Activated CD4-positive, CD25-positive, alpha-beta regulatory T cell (primary cell): ENCODE data around the gene ELAC1.

Experiments
- DNase-seq, 4 experiments: peaks; one replicate each; lab custom pipeline; 2025; lab: John Stamatoyannopoulos, UW

ELAC1 gene

GRCh38 chr18:51020536-51020935 lies 52.7 kb downstream of the ELAC1 start:
- no peak for DNase-seq

DNA sequence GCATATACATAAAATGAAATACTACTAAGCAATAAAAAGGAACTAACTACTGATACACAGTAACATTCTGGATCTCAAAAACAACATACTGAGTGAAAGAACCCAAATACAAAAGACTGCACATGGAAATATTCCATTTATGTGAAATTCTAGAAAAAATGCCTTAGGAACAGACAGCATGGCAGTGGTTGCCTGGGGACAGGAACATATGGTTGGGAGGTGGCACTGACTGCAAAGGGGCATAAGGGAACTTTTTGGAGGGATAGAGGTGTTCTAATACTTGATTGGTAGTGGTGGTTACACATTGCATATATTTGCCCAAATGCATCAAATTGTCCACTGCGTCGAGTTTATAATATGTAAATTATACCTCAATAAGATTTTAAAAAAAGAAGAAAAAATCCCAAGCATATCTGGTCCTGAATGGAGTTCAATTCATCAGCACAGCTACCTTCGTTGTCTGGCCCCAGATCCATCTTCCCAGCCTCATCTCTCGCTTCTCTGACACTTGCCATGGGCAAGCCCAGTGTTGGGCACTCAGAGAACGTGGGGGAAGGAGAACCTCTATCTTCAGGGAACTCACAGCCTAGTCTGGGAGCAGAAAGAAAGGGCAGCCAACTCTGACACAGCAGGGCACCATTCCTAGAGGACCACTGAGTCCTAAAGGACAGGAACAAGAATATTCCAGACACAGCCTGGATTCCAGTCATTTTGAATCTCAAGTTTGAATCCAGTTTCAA lies 53.6 kb downstream of the ELAC1 start:
- no peak for DNase-seq

DNA sequence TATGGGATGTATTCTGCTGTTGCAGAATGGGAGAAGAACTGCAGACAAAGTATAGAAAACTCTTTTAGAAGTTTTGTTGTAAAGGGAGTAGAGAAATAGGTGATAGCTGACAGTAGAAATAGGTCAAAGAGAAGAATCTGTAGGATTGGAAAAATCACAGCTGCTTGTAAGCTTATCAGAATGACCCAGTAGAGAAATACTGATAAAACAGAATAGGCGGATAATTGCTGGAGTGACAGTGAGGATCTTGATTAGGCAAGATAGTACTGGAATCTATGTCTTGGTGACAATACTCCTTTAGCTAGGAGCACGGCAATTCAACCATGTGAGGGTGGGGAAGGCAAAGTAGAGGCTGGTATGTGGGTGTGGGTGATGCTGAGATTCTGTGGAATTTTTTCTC lies 57.7 kb downstream of the ELAC1 start:
- no peak for DNase-seq

DNA sequence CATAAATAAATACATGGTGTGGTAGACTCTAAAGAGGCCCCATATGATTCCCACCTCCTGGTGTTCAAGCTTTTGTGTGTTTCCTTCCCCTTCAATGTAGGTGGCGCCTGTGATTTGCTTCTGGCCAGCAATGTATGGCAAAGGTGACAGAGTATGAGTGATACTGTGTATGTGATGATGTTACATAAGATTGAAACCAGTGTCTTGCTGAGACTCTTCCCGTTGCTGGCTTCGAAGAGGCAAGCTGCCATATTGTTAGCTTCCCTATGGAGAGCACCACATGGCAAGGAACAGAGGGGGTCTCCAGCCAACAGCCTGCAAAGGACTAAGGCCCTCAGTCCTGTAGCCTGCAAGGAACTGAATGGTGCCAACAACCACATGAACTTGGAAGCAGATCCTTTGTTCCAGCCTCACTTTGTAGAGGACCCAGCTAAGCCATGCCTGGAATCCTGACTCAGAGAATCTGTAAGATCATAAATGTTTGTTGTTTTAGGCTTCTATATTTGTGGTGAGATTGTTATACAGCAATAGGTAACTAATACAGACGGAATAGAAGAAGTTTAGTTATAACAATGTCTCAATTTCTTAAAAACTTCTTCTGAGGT lies 60.5 kb downstream of the ELAC1 start:
- DNase-seq = no peak

DNA sequence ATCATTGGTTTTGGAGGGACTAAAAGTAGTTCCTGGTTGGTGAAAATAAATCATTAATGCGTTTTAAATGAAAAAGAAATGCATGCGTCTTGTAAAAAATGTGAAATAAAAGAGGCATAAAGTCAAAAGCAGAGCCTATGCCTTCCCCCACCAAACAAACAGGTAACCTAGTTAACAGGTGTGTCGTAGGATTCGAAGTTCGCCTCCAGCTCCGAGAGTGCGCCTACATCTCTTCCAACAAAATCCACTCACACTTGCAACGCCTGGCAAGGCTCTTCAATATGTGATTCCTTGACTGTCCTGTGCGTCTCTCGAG lies 61.5 kb downstream of the ELAC1 start:
- DNase-seq = no peak

DNA sequence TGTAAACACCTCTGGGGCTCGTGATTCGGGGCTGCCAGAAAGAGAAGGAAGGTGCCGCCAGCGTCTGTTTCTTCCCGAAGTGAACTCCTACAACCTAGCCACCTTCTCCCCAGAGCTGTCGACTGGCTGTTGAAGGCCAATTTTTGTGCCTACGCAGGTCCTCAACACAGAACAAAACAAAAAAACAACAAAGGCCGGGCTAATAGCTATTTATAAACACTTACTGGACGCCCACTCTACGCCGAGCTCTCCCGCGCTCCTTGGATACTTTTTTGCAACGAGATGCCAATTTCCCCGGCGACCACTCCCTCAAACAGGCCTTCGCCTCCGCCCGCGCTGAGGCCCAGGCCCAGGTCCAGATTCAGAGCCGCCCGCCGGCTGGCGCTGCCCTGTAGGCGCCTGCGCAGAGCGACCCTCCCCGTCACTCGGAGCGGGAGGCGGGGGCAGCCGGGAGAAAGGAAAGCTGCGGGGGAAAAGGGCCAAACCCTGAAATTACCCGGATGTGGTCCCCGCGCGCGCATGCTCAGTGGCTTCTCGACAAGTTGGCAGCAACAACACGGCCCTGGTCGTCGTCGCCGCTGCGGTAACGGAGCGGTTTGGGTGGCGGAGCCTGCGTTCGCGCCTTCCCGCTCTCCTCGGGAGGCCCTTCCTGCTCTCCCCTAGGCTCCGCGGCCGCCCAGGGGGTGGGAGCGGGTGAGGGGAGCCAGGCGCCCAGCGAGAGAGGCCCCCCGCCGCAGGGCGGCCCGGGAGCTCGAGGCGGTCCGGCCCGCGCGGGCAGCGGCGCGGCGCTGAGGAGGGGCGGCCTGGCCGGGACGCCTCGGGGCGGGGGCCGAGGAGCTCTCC lies 62.1 kb downstream of the ELAC1 start, which contains the start of gene SMAD4:
TSS of gene SMAD4 (plus strand) at position 520 of the 843 bp plus-strand sequence. CDS start 16,834 bp downstream, outside the sequence.
- DNase-seq = peak; percentile 93 to 99 (median 96)

DNA sequence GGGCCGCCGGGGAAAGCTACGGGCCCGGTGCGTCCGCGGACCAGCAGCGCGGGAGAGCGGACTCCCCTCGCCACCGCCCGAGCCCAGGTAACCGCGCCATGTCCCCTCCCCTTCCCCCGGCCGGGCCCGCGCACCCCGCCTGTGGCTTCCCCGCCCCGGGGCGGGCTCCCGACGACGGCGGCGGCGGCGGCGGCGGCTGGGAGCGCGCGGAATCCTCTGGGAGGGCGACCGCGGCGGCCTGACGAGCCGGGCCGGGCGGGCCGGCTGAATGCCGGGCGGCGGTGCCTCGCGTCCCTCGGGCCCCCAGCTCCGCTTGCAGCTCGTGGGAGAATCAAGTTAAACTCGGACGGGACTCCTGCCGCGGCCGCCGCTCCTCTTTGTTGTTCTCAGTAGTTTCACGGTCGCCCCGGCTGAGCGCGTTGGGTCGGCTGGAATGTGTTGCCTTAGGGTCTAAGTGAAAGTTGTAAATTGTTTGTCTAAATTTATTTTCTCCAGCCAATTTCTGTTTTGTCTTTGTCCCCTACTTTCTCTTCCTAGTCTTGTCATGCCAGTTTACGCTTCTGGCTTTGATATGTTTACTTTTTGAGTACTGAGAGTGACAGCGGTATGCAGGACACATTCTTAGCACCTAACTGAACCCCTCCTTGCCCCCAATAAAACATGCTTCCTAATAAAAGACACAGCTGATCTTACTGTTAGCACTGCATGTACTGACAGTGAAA lies 62.9 kb downstream of the ELAC1 start:
- DNase-seq = peak; percentile 25 to 56 (median 45)

- DNase-seq = no peak
Observed at GRCh38 chr18:51032193-51032592, 64.4 kb downstream of the ELAC1 start.

DNA sequence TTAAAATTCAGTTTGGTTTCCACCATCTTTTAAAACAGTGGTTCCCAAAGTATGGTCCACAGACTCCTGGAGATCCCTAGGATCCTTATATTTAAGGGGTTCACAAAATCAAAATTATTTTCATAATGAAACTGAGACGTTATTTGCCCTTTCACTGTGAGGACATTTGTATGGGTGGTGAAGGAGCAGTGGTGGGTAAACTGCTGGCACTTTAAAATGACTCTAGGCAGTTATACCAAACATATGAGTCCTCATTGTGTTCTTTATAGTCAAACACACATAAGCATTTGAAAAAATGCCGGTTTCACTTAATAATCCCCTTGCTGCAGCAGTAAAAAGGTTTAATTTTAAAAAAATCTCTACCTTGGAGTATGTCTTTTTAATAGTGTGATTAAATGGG lies 69.4 kb downstream of the ELAC1 start:
- no peak for DNase-seq
